Ascending aorta (tissue), 2 donors: Measurements from ENCODE around the gene XPR1. TPM values are rescaled to one million over a fixed set of nuclear protein-coding genes. Genes with fewer than 3 reads are reported as not detected.

ENCODE experiments used
- DNase-seq, 2 donors: peaks; one replicate each; pipeline ENCODE4 v3.0.0-alpha.2; 2019; ENCODE audit warnings: low spot score in 2 of 2
- H3K27ac ChIP-seq, 2 donors: fragments of 200-600 bp; sonication (generic); one replicate each; pipeline ENCODE4 v1.5.1; 2016 to 2017; ENCODE audit warnings: mild to moderate bottlenecking in 1 of 2
- H3K27me3 ChIP-seq: fragments of 200-600 bp; sonication (generic); one replicate; pipeline ENCODE4 v1.5.1; 2017
- H3K36me3 ChIP-seq, 2 donors: fragments of 200-600 bp; sonication (generic); one replicate each; pipeline ENCODE4 v1.5.1; 2016
- H3K4me1 ChIP-seq, 2 donors: fragments of 200-600 bp; sonication (generic); one replicate each; pipeline ENCODE4 v1.5.1; 2016 to 2017; ENCODE audit warnings: mild to moderate bottlenecking in 1 of 2
- H3K4me3 ChIP-seq, 2 donors: fragments of 200-600 bp; sonication (generic); one replicate each; pipeline ENCODE4 v1.5.1; 2016 to 2017; ENCODE audit warnings: mild to moderate bottlenecking in 1 of 2
- H3K9me3 ChIP-seq, 2 donors: fragments of 200-600 bp; sonication (generic); one replicate each; pipeline ENCODE4 v1.5.1; 2016
- intact Hi-C: fragments of 100-400 bp; cut with DNase I; formaldehyde crosslinking; loops from one replicate; pipeline ENCODE4 v1.15.1; 2023
- total RNA-seq: library from RNA; depleted of rRNA; stranded (reverse); fragments of >200 nt; gene quantifications from one replicate; pipeline ENCODE4 v1.1.0, GENCODE V29; 2016
- TF ChIP-seq, protein P1 (sequence below), 3 experiments: fragments of 200-600 bp in 2 of 3; fragments of 450-650 bp in 1 of 3; sonication (generic) in 2 of 3; IDR thresholded peaks; one replicate each; pipeline ENCODE4 v1.5.1; 2016 to 2019; ENCODE audit warnings: antibody characterized with exemption in 3 of 3, mild to moderate bottlenecking in 1 of 3, moderate library complexity in 1 of 3

Gene XPR1
- total RNA-seq, 1 donor from 2014 or later: 41.6 TPM

DNA sequence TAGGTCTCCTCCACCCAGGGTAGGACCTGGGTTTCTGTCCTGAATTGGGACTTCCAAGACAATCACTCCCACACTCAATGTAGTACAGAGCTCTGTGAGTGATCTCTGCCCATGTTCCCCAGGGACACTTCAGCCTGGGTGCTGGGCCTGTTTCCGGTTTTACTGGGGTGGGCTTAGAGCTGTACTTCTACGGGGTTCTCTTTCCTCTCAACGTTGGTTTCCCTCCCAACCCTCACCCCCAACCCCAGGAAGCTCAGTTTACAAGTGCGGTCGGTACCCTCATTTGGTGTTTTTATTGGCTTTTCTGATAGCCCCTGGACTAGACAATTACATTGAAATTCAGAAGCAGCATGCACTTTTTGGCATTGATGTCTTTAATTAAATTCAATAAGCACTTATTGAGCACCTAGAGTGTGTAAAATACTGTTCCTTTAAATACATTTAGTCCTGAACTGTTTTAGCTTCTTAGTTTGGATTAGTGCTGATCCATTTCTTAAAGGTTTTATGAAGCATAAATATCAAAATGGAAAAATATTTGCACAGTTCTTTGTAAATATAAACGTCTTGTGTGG lies 542 bp upstream of the XPR1 start:
- TF ChIP-seq, protein P1, sequence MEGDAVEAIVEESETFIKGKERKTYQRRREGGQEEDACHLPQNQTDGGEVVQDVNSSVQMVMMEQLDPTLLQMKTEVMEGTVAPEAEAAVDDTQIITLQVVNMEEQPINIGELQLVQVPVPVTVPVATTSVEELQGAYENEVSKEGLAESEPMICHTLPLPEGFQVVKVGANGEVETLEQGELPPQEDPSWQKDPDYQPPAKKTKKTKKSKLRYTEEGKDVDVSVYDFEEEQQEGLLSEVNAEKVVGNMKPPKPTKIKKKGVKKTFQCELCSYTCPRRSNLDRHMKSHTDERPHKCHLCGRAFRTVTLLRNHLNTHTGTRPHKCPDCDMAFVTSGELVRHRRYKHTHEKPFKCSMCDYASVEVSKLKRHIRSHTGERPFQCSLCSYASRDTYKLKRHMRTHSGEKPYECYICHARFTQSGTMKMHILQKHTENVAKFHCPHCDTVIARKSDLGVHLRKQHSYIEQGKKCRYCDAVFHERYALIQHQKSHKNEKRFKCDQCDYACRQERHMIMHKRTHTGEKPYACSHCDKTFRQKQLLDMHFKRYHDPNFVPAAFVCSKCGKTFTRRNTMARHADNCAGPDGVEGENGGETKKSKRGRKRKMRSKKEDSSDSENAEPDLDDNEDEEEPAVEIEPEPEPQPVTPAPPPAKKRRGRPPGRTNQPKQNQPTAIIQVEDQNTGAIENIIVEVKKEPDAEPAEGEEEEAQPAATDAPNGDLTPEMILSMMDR (IDR thresholded peaks at IDR 0.05): no peak
- Histone ChIP-seq H3K4me3 (peak overlapping the region; percentile 83 to 85), H3K27me3 (no peaks in the 10 kb centered on the region), H3K9me3 (no peaks in the 10 kb centered on the region), H3K36me3 (no peaks in the 10 kb centered on the region), H3K4me1 (peaks cover 0 to 5% of the 10 kb centered on the region in 2 donors), H3K27ac (peak overlapping the region; percentile 63 to 90)
- intact Hi-C loops: loop anchor here (5.0 kb wide), 3 partner anchors 69 to 521 kb away; no protein-coding TSS in a partner anchor
- no peak for DNase-seq

DNA sequence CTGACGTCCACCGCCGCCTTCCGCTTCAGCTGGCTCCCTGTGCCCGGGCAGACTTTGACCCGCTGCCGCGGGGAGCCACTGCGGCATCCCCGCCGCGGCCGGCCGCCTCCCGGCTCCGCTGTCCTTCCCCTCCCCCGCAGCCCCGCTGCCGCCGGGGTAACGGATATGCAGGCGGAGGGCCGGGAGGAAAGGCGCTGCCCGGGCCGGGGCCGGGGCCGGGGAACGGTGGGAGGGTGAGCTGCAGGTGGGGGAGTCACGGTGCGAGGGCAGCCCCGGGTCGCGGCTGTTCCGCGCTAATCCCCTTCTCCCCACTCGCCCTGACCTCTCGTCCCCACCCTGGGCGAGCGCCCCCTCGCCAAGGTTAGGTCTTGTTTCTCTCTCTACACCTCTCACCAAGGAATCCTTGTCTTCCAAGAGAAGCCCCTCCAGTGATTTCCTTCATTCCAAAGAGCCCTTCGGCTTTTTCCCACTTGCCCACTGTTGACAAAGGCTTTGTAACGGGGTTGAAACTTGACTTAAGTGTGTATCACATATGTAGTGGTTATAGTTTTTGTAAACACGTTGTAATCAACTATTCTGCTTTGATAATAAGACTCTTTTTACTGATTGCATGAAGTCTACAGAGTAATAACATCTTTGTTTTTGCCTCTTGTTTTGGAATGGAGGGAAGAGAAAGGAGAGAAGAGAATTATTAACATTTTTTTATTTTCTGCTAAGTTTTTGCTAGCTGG lies 669 bp downstream of the XPR1 start:
- Histone ChIP-seq H3K4me1 (peaks cover 0 to 5% of the 10 kb centered on the region in 2 donors), H3K9me3 (no peaks in the 10 kb centered on the region), H3K27ac (peak overlapping the region; percentile 87 to 90), H3K27me3 (no peaks in the 10 kb centered on the region), H3K36me3 (no peaks in the 10 kb centered on the region), H3K4me3 (peak overlapping the region; percentile 83 to 85)
- DNase-seq: no peak
- TF ChIP-seq, protein P1 (IDR thresholded peaks at IDR 0.05): peak in 1 of 3 experiments; percentile 11
- intact Hi-C loops: loop anchor here (1.0 to 5.0 kb wide), 5 partner anchors 46 to 520 kb away; no protein-coding TSS in a partner anchor

DNA sequence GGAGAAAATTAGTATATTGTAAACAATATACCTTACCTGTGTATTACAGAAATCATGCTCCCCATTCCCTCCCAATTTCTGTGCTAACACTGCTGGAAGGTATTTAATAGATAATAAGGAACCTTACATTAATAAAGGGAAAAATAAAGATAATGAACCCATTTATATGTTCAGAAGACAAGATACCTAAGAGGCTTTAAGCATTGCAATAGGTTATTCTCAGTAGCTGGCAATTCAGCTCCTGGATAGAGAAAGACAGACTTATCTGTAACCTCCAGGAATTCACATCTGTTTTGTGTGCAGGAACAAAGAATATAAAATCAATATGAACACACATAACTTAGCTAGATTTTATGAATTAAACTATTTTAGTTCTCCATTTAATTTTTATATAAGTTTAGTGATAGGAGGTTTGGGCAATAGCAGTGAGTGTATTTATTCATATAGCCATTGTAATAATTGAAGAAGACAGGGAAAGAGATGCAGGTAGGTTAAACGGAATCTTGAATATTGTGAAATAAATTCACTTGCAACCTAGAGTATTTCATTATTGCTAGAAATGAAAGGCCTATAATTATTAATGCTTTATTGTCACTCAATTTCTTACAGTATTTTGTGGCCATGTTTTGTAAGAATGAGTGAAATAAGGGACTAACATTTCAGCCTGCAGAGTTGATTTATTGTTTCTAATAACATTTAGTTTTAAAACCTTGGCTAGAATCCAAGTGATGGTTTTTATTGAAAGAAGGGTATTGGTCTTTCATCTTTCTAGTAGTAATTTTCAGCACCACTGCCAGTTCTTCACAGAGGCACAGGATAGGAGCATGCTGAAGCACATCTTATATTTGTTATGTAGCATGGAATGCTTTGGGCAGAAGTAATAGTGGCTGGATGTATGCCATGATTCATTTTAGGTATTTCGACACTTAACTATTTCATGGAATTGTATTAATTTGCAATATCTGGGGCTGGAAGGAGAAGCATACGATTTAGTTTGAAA lies 1.5 kb downstream of the XPR1 start:
- no peak for DNase-seq
- TF ChIP-seq, protein P1 (IDR thresholded peaks at IDR 0.05): no peak
- H3K4me1 ChIP-seq: peaks cover 0 to 5% of the 10 kb centered on the region in 2 donors
- H3K9me3 ChIP-seq: no peaks in the 10 kb centered on the region
- intact Hi-C loops: loop anchor here (2.0 to 5.0 kb wide), 4 partner anchors 71 to 519 kb away; no protein-coding TSS in a partner anchor
- H3K27ac ChIP-seq: no peak overlapping the region
- no peaks in the 10 kb centered on the region for H3K36me3 ChIP-seq
- peak overlapping the region; percentile 83 to 85 for H3K4me3 ChIP-seq
- no peaks in the 10 kb centered on the region for H3K27me3 ChIP-seq

DNA sequence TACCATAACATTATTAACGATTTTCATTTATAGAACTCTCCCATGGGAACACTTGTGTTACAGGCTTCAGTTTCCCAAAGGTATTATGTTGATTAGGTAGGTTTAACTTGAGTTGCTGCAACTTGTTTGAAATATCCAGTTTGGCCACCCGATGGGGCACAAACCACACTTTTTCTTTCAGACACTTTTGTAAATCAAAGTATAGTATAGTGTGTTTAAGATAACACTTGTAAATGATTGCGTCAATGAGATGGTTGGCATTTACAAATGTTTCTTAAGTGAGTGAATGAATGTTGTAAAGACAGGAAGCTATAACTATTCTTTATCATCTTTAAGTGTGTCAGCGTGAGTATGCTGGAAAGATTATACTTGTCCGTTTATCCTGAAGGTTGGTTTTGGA lies 4.3 kb downstream of the XPR1 start:
- intact Hi-C loops: no loop called here
- Histone ChIP-seq H3K27ac (no peak overlapping the region), H3K36me3 (no peaks in the 10 kb centered on the region), H3K27me3 (no peaks in the 10 kb centered on the region), H3K4me3 (no peak overlapping the region), H3K9me3 (no peaks in the 10 kb centered on the region), H3K4me1 (peaks cover 0 to 5% of the 10 kb centered on the region in 2 donors)
- no peak for DNase-seq
- TF ChIP-seq, protein P1 (IDR thresholded peaks at IDR 0.05): no peak

DNA sequence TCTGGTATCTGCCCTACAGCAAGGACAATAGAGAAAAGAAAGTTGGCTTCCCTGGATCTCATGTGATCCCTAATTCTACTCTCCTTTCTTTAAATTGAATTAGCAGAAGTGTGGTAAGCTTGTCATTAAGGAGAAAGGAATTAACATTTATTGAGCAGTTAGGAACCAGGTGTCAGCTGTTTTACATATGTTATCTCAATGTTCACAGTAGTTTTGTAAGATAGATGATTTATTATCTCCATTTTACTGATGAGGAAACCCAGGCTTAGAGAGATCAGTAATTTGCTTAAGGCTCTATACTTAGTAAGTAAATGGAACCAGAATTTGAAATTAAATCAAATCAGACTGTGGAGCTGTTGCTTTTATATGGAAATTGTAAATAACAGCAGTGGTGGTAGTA lies 8.0 kb downstream of the XPR1 start:
- intact Hi-C loops: no loop called here
- no peak overlapping the region for H3K27ac ChIP-seq
- TF ChIP-seq, protein P1 (IDR thresholded peaks at IDR 0.05): no peak
- DNase-seq: no peak
- H3K27me3 ChIP-seq: no peaks in the 10 kb centered on the region
- H3K36me3 ChIP-seq: no peaks in the 10 kb centered on the region
- no peak overlapping the region for H3K4me3 ChIP-seq
- H3K4me1 ChIP-seq: peaks cover 0 to 5% of the 10 kb centered on the region in 2 donors
- no peaks in the 10 kb centered on the region for H3K9me3 ChIP-seq
